Coronary artery (tissue), 2 donors: ENCODE results near the gene BMP8A.
"Not testable (repeated sequence)": the region's sequence is repeated elsewhere in the genome, so short reads cannot be mapped to it uniquely, and the experiment has no call there.

ENCODE experiments used
- DNase-seq: peaks from one replicate; pipeline ENCODE4 v3.0.0-alpha.2; 2017; ENCODE audit warnings: low spot score
- H3K27ac ChIP-seq, 2 donors: fragments of 200-600 bp; sonication (generic); one replicate each; pipeline ENCODE4 v1.5.1; 2016 to 2019
- H3K4me3 ChIP-seq: fragments of 200-600 bp; sonication (generic); 2 replicates; pipeline ENCODE4 v1.5.1; 2016; ENCODE audit warnings: mild to moderate bottlenecking, moderate library complexity
- CTCF ChIP-seq: fragments of 200-600 bp; sonication (generic); IDR thresholded peaks from one replicate; pipeline ENCODE4 v1.5.1; 2019; ENCODE audit warnings: antibody characterized with exemption

The BMP8A gene

GRCh38 chr1:39500862-39501389, 9.5 kb downstream of the BMP8A start:
- no peak overlapping the region for H3K27ac ChIP-seq
- TF ChIP-seq CTCF: no peak
- H3K4me3 ChIP-seq: no peak overlapping the region
- DNase-seq: no peak

GRCh38 chr1:39501666-39502065, 10.2 kb downstream of the BMP8A start:
- no peak overlapping the region for H3K4me3 ChIP-seq
- no peak for TF ChIP-seq CTCF
- no peak for DNase-seq
- H3K27ac ChIP-seq: no peak overlapping the region

- H3K4me3 ChIP-seq, H3K27ac ChIP-seq, DNase-seq: not testable (repeated sequence)
These were observed 13.0 kb downstream of the BMP8A start for GRCh38 chr1:39504436-39504835.

- no peak for DNase-seq
- H3K4me3 ChIP-seq: no peak overlapping the region
These were observed 13.9 kb downstream of the BMP8A start for GRCh38 chr1:39505289-39505688.

GRCh38 chr1:39507230-39507928, 15.9 kb downstream of the BMP8A start:
- no peak overlapping the region for H3K4me3 ChIP-seq
- H3K27ac ChIP-seq: no peak overlapping the region
- DNase-seq: no peak
- no peak for TF ChIP-seq CTCF

More at GRCh38 chr1:39505289-39505688, 13.9 kb downstream of the BMP8A start:
- H3K27ac ChIP-seq: no peak overlapping the region
- no peak for TF ChIP-seq CTCF

- TF ChIP-seq CTCF: no peak
- no peak overlapping the region for H3K27ac ChIP-seq
- DNase-seq: no peak
- no peak overlapping the region for H3K4me3 ChIP-seq
These were observed 16.8 kb downstream of the BMP8A start for GRCh38 chr1:39508266-39508665.

GRCh38 chr1:39508857-39509305, 17.4 kb downstream of the BMP8A start:
- Histone ChIP-seq H3K27ac (no peak overlapping the region), H3K4me3 (no peak overlapping the region)
- DNase-seq: no peak
- TF ChIP-seq CTCF: no peak
